GM12801 (cell line): ENCODE data around the gene PHF2.

Source experiments
- CTCF ChIP-seq: IDR thresholded peaks from one replicate; pipeline ENCODE4 v1.5.1; 2011; ENCODE audit warnings: control low read depth; ENCODE audit not compliant: insufficient read length; ENCODE audit errors: extremely low read depth

PHF2 gene

GRCh38 chr9:93690618-93691017, 114.2 kb downstream of the PHF2 start:
- TF ChIP-seq CTCF, result no peak

DNA sequence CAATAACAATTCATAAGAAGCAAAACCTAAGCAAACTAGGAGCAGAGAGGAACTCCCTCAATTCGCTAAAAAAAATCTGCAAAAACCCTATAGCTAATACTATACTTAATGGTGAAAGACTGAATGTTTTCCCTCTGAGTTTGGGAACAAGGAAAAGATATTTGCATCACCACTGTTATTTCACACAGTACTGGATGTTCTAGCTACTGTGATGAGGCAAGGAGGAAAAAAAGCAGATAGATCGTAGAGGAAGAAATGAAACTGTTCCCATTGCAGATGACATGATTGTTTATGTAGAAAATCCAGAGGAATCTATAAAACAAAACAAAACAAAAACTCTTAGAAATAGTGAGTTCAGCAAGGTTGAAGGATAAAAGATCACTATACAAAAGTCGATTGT, 116.7 kb downstream of the PHF2 start:
- no peak for TF ChIP-seq CTCF

- TF ChIP-seq CTCF, result no peak
These were observed 121.2 kb downstream of the PHF2 start for GRCh38 chr9:93697352-93698139.

GRCh38 chr9:93698140-93698908, 121.9 kb downstream of the PHF2 start:
- no peak for TF ChIP-seq CTCF

GRCh38 chr9:93699650-93700049, 123.3 kb downstream of the PHF2 start:
- no peak for TF ChIP-seq CTCF

DNA sequence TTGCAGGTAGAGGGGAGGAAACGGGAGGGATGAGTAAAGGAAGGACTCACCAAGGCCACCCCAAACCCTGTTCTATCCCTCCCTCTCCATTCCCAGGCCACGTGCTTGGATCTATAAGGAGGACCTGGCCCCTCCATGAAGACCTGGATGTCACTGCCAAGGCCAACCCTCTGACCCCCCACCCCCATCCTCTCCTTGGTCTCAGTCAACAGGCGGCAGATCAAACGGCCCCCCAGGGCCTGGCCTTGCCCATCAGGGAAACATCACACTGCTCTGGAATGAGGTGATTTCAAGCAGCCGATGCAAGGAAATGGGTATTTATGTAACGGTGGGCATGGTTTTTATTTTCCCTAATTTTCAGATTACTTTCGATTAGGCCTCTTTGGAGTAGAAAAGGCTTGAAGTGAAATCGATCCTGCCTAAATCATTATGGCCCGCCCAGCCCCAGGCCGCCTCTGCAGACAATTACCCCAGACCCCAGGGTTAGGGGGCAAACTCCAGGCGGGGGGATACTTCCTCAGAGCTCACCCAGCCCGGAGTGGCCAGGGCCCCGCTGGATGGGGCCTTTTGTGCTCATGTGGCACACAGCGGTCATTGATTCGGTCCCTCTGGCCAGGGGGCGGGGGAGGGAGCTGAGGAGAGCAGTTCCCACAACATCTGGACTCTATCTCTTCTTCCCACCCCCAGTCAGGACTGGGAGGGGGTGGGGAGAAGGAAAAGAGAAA, 125.3 kb downstream of the PHF2 start:
- no peak for TF ChIP-seq CTCF

- no peak for TF ChIP-seq CTCF
These were observed 125.9 kb downstream of the PHF2 start for GRCh38 chr9:93702261-93702660.
